Tibial nerve (tissue), 4 donors: Measurements from ENCODE around the gene CCL20. TPM values are rescaled to one million over a fixed set of nuclear protein-coding genes. Genes with fewer than 3 reads are reported as not detected.

ENCODE experiments used
- DNase-seq, 2 donors: peaks; one replicate each; pipeline ENCODE4 v3.0.0-alpha.2; 2019; ENCODE audit warnings: low spot score in 2 of 2
- H3K27ac ChIP-seq, 4 donors: fragments of 200-600 bp; sonication (generic) in 3 of 4; one replicate each; pipeline ENCODE4 v1.5.1; 2017 to 2019; ENCODE audit warnings: mild to moderate bottlenecking in 1 of 4
- H3K27me3 ChIP-seq, 2 donors: fragments of 200-600 bp; sonication (generic) in 1 of 2; one replicate each; pipeline versions ENCODE4 v1.5.1 to v1.6.0; 2017 to 2019
- H3K36me3 ChIP-seq, 3 donors: fragments of 200-600 bp; sonication (generic); one replicate each; pipeline ENCODE4 v1.5.1; 2018 to 2019
- H3K4me1 ChIP-seq, 4 donors: fragments of 200-600 bp; sonication (generic) in 3 of 4; one replicate each; pipeline ENCODE4 v1.5.1; 2017 to 2019
- H3K4me3 ChIP-seq, 4 donors: fragments of 200-600 bp; sonication (generic) in 3 of 4; one replicate each; pipeline ENCODE4 v1.5.1; 2017 to 2019; ENCODE audit warnings: mild to moderate bottlenecking in 1 of 4, moderate library complexity in 1 of 4
- H3K9me3 ChIP-seq, 4 donors: fragments of 200-600 bp; sonication (generic) in 3 of 4; one replicate each; pipeline ENCODE4 v1.5.1; 2017 to 2019
- EP300 ChIP-seq, 2 donors: sonication (generic); formaldehyde crosslinking; IDR thresholded peaks; one replicate each; pipeline ENCODE4 v1.6.1; 2017; ENCODE audit warnings: antibody characterized with exemption in 2 of 2, mild to moderate bottlenecking in 1 of 2
- POLR2A ChIP-seq, 2 donors: fragments of 450-650 bp; IDR thresholded peaks; one replicate each; pipeline ENCODE4 v1.6.1; 2017; ENCODE audit warnings: antibody characterized with exemption in 2 of 2, mild to moderate bottlenecking in 2 of 2, moderate library complexity in 2 of 2
- WGBS, 2 donors: methylation state at CpG; one replicate each; pipeline ENCODE4 v1.1.5; 2018; 5-methylcytosine and 5-hydroxymethylcytosine counted together
- total RNA-seq, 4 donors: library from RNA; depleted of rRNA; stranded (reverse); fragments of >200 nt; gene quantifications; one replicate each; pipeline ENCODE4 v1.1.0, GENCODE V29; 2016
- TF ChIP-seq, protein P1 (sequence below), 5 experiments: fragments of 200-600 bp in 3 of 5; fragments of 450-650 bp in 2 of 5; sonication (generic) in 3 of 5; IDR thresholded peaks; one replicate each; pipeline ENCODE4 v1.5.1; 2016 to 2019; ENCODE audit warnings: antibody characterized with exemption in 5 of 5, mild to moderate bottlenecking in 3 of 5, moderate library complexity in 2 of 5

The CCL20 gene
- total RNA-seq, 4 donors from 2014 or later: not detected

- DNase-seq: no peak
- Histone ChIP-seq H3K27me3 (no peaks in the 10 kb centered on the region), H3K4me1 (no peaks in the 10 kb centered on the region), H3K27ac (no peak overlapping the region), H3K4me3 (no peak overlapping the region), H3K9me3 (no peaks in the 10 kb centered on the region), H3K36me3 (no peaks in the 10 kb centered on the region)
- TF ChIP-seq POLR2A (IDR thresholded peaks at IDR 0.05): no peak
- no peak for TF ChIP-seq EP300 (IDR thresholded peaks at IDR 0.05)
- TF ChIP-seq, protein P1, sequence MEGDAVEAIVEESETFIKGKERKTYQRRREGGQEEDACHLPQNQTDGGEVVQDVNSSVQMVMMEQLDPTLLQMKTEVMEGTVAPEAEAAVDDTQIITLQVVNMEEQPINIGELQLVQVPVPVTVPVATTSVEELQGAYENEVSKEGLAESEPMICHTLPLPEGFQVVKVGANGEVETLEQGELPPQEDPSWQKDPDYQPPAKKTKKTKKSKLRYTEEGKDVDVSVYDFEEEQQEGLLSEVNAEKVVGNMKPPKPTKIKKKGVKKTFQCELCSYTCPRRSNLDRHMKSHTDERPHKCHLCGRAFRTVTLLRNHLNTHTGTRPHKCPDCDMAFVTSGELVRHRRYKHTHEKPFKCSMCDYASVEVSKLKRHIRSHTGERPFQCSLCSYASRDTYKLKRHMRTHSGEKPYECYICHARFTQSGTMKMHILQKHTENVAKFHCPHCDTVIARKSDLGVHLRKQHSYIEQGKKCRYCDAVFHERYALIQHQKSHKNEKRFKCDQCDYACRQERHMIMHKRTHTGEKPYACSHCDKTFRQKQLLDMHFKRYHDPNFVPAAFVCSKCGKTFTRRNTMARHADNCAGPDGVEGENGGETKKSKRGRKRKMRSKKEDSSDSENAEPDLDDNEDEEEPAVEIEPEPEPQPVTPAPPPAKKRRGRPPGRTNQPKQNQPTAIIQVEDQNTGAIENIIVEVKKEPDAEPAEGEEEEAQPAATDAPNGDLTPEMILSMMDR (IDR thresholded peaks at IDR 0.05): no peak
- 39 to 63% methylated on average over 2 of the region's 2 CpGs for WGBS, 2 donors
These were observed 40.7 kb upstream of the CCL20 start for GRCh38 chr2:227772932-227773331.

DNA sequence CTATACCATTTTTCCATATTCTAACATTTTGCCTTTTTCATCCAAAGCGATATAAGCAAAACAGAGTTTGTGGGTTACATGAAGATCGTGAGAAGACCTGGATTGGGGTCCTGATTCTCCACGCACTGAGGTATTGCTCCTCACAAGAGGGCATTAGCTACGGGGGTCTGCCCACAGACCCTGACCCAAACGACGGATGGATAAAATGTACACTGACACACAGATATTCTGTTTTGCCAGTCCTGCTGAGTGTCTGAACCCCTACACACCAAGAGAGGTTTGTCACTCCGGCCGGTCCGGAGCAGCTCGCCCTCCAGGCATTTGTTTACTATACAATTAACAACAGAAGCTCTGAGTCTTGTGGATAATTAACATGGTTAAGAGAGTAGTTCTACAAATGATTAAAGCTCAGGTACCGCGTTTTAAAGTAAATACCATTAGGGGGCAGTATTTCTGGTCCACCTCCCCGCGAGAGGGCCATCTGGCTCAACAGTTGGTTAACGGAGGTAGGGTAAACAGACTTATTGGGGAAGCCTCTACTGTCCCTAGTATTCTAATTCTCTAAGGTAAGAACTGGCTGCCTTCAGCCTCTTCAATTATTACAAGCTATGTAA, 39.5 kb upstream of the CCL20 start:
- no peak overlapping the region for H3K4me3 ChIP-seq
- no peaks in the 10 kb centered on the region for H3K4me1 ChIP-seq
- TF ChIP-seq, protein P1 (IDR thresholded peaks at IDR 0.05): no peak
- TF ChIP-seq POLR2A (IDR thresholded peaks at IDR 0.05) (no peak), EP300 (IDR thresholded peaks at IDR 0.05) (no peak)
- no peaks in the 10 kb centered on the region for H3K36me3 ChIP-seq
- no peaks in the 10 kb centered on the region for H3K27me3 ChIP-seq
- H3K27ac ChIP-seq: no peak overlapping the region
- DNase-seq: no peak
- 50 to 61% methylated on average over 15 of the region's 15 CpGs for WGBS, 2 donors
- H3K9me3 ChIP-seq: no peaks in the 10 kb centered on the region

DNA sequence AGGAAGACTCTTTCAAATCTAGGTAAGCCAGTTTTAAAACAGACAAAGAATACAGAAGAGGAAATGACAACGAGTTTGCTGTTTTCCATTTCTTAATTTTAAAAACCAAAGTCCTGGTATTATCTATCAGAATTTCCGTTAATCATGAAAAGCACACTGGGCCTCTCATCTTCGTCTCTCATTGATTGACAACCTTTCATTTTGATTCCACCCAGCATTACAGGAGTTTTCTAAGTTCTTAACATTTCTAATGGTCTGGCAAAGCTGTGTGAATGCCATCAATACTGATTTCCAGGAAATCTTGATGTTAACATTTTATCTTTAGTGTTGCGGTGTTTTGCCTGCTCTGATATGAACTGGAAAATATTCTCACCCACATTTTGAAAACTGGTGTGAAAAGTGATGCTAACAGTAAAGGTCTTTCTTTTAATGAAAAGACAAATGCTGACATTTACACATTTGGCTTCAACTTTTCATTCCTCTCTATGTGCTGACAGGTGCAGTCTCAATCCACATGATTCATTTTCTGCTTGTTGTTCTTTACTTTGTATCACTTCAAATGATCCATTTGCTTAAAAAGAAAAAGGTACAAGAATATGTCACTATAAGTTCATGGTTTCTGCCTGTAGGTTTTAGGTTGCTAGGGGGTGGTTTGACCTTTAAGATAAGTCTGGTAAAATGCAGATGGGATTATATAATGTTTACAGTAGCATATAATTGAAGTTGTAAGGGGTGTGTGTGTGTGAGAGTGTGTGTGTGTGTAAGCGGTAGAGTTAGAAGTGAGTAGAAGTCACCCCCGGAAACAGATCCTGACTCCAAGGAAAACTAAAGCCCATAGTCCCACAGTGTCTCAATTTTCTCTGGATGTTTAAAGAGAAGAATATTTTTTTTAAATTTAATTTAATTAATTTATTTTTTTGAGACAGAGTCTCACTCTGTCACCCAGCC, 38.5 kb upstream of the CCL20 start:
- no peaks in the 10 kb centered on the region for H3K4me1 ChIP-seq
- TF ChIP-seq, protein P1 (IDR thresholded peaks at IDR 0.05): no peak
- TF ChIP-seq POLR2A (IDR thresholded peaks at IDR 0.05): no peak
- no peak for TF ChIP-seq EP300 (IDR thresholded peaks at IDR 0.05)
- WGBS, 2 donors: 84 to 86% methylated on average over 6 of the region's 6 CpGs
- H3K4me3 ChIP-seq: no peak overlapping the region
- no peak for DNase-seq
- H3K36me3 ChIP-seq: no peaks in the 10 kb centered on the region
- no peaks in the 10 kb centered on the region for H3K27me3 ChIP-seq
- H3K27ac ChIP-seq: no peak overlapping the region
- no peaks in the 10 kb centered on the region for H3K9me3 ChIP-seq

GRCh38 chr2:227780981-227781615, 32.5 kb upstream of the CCL20 start:
- no peak for DNase-seq
- H3K4me1 ChIP-seq: no peaks in the 10 kb centered on the region
- H3K9me3 ChIP-seq: no peaks in the 10 kb centered on the region
- H3K36me3 ChIP-seq: no peaks in the 10 kb centered on the region
- 37 to 41% methylated on average over 14 of the region's 14 CpGs for WGBS, 2 donors
- H3K27me3 ChIP-seq: no peaks in the 10 kb centered on the region
- no peak overlapping the region for H3K4me3 ChIP-seq
- no peak overlapping the region for H3K27ac ChIP-seq
- no peak for TF ChIP-seq EP300 (IDR thresholded peaks at IDR 0.05)

DNA sequence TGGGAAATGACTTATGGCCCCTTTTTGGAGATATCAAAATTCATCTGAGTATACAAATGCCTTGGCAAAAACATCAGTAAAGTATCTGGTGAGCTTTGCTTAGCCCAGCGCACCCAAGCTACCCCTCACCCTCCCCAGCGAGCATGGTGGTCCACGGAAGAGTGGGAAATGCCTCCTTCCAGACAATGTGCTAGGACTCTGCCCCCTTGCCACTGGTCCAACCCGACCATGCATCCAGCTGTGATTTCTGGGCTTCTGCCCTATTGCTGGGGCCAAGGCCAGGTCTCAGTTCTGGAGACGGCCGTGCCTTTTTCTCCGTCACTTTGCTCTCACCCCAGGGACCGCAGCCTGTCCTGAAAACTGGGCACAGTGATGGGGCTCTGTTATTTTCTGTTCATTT, 31.8 kb upstream of the CCL20 start:
- Histone ChIP-seq H3K27me3 (no peaks in the 10 kb centered on the region), H3K9me3 (no peaks in the 10 kb centered on the region), H3K4me3 (no peak overlapping the region), H3K4me1 (no peaks in the 10 kb centered on the region), H3K36me3 (no peaks in the 10 kb centered on the region), H3K27ac (no peak overlapping the region)
- TF ChIP-seq, protein P1 (IDR thresholded peaks at IDR 0.05): no peak
- TF ChIP-seq EP300 (IDR thresholded peaks at IDR 0.05) (no peak), POLR2A (IDR thresholded peaks at IDR 0.05) (no peak)
- 75 to 79% methylated on average over 8 of the region's 8 CpGs for WGBS, 2 donors
- no peak for DNase-seq
